GM12801 (cell line): ENCODE measurements around the gene RBM28.

Experiments used
- TF ChIP-seq, protein P1 (sequence below): IDR thresholded peaks from one replicate; pipeline ENCODE4 v1.5.1; 2011; ENCODE audit warnings: control low read depth; ENCODE audit not compliant: insufficient read length; ENCODE audit errors: extremely low read depth

RBM28 gene

DNA sequence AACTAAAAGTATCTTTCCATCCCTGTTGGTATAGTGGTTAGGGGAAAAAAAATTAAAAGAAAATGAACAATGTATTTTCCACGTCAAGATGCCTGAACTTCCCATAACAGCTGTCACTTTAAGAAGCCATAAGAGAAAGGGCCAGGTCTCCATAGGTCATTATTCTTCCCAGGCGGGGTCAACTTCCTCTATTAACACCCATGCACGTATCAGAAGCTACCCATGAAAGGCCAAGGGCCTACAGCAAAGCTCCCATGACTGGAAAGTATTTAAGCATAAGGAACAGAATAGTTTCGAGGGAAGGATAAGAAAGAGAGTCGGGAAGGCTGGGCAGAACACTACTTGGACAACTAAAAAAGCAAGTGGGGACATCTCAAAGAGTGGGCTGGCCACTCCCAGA, 40.1 kb downstream of the RBM28 start:
- TF ChIP-seq, protein P1, sequence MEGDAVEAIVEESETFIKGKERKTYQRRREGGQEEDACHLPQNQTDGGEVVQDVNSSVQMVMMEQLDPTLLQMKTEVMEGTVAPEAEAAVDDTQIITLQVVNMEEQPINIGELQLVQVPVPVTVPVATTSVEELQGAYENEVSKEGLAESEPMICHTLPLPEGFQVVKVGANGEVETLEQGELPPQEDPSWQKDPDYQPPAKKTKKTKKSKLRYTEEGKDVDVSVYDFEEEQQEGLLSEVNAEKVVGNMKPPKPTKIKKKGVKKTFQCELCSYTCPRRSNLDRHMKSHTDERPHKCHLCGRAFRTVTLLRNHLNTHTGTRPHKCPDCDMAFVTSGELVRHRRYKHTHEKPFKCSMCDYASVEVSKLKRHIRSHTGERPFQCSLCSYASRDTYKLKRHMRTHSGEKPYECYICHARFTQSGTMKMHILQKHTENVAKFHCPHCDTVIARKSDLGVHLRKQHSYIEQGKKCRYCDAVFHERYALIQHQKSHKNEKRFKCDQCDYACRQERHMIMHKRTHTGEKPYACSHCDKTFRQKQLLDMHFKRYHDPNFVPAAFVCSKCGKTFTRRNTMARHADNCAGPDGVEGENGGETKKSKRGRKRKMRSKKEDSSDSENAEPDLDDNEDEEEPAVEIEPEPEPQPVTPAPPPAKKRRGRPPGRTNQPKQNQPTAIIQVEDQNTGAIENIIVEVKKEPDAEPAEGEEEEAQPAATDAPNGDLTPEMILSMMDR, result no peak

DNA sequence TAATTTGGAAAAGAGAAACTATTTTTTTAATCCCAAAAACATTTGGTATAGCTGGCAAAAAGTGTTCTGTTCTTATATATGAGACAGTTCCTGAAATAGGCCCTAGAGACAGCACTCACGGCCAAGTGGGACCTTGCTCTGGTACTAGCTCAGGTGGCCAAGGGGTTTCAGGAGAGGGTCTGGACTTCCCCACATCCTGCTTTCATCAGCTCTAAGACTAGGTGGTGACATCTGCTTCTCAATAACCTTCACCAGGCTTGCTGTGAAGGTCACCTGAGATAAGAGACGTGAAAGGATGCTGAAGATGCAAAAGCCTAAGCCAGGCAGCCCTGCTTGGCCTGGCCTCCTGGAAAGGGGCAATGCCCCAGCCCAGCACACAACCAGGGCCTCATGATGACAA, 40.6 kb downstream of the RBM28 start:
- TF ChIP-seq, protein P1, result no peak

DNA sequence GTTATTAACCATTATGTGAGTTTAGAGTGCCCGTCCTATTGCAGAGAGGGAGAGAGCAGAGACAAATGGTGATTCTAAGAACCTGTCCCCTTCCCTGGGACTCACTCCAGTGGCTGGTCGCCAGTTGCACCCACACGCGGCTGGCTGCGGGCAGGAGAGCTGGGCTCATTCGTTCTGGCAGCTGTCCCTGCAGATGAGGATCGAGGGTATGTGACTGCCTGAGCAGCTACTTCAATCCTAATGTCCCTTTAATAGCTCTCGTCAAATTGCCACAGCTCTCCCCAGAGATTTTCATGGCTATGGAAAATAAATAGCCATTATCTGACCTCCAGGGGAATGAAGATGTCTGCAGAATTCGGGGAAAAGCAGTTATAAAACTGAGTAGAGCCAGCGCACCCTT, 41.6 kb downstream of the RBM28 start:
- TF ChIP-seq, protein P1, result no peak

DNA sequence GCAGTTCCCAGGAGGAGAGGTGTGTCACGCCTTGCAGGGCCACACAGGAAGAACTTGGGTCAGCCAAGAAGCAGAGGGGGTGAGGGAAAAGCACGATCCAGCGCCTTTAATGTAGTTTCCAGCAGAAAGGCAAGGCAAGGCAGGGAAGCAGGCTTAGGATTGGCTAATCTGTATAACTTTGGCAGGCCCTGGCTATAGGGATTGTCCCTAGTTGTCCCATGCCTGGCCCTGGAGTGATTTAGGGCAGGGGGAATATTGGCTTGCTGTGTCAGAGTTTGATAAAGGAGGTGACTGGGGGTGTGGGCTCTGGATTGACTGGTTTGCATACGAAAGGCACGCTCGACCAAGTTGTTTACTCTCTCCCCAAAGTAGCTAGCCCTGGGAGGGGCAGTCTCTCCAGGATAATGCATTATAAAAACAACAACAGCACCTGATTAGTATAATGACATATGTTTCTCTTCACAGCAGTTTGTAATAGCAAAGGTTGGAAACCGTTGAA, 44.5 kb downstream of the RBM28 start:
- TF ChIP-seq, protein P1, result no peak

DNA sequence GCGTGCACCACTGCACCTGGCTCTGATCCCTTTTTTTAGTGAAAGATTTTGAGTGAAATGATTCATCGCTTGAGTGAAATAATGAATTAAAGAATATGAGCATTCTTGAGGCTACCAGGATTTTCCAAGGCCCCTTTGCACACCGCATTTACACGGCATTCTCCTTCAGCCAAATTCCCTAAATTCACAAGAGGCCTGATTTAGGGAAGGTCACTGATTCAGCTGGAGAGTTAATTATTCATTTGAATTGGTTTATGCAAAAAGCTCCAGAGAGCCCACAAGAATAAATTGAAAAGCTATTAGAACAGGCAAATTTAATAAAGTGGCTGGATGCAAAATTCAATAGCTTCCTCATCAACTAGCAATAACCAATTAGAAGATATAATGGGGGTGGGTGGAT, 56.2 kb downstream of the RBM28 start:
- TF ChIP-seq, protein P1, result no peak

DNA sequence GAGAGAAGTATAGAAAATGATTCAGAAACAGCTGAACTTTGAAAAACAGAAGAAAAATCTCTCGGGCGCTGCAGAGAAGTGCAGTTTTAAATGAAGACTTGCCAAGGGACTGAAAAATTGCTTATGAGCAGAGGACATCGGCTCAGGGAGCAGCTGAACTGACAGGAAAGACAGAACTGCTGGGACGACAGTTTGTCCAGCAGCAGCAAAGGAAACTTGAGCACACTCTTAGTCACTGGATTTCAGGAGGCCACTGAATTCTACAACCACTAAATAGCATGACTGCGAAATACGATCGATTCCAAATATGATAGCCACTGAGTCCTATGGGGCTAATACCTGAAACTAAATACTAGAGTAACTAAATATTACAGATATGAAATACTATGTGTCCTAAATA, 59.6 kb downstream of the RBM28 start:
- TF ChIP-seq, protein P1, result no peak

DNA sequence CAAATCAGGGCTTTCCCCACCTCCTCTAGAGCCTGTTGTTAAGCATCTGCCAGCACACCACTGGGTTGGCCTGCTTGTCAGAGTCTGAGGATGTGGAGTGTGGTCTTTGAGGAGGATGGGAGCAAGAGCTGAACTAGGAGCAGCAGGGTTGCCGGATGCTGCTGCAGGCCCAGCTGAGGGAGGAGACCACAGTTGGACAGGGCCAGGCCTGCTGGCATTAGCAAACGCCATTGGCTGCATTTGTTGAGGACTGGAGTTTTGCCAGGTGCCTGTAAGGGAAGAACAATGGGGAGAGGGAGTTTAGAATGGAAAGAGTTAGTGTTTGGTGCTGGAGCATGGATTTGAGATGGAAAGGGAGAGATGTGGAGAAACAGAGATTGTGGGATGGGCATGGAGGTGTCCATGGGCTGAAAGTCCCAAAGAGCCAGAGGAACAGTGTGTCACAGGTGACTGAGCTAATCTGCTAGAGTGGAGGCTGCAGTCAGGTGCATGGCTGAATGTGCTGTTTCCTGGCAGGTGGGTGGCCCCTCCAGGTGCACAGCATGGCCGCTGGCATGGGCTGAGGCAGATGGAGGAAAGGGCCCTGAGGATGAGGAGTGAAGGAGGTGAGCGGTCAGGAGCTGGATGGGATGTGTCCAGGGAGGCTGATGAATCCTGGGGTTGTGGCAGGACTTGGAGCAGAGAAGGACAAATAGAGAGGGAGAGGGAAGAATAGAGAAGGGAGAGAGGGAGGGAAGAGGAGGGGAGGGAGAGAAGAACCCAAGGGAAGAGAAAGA, 61.9 kb downstream of the RBM28 start:
- TF ChIP-seq, protein P1, result no peak
